Subcutaneous adipose tissue (tissue), 4 donors: ENCODE data around the gene SMARCA4. TPM values are rescaled to one million over a fixed set of nuclear protein-coding genes. Genes with fewer than 3 reads are reported as not detected.

Experiments used
- CTCF ChIP-seq: fragments of 450-650 bp; IDR thresholded peaks from one replicate; pipeline ENCODE4 v1.5.1; 2016; ENCODE audit warnings: low read depth, mild to moderate bottlenecking, control low read depth, antibody characterized with exemption, moderate library complexity
- small RNA-seq: library from RNA; depleted of rRNA; stranded (forward); fragments of <200 nt; gene quantifications from one replicate; pipeline ENCODE3, GENCODE V24; 2016
- total RNA-seq, 4 donors: library from RNA; depleted of rRNA; stranded (reverse); fragments of >200 nt; gene quantifications; one replicate each; pipeline ENCODE4 v1.1.0, GENCODE V29; 2016

The SMARCA4 gene
- total RNA-seq, 4 donors from 2014 or later, result 29.7 to 57.5 (median 39.1) TPM

DNA sequence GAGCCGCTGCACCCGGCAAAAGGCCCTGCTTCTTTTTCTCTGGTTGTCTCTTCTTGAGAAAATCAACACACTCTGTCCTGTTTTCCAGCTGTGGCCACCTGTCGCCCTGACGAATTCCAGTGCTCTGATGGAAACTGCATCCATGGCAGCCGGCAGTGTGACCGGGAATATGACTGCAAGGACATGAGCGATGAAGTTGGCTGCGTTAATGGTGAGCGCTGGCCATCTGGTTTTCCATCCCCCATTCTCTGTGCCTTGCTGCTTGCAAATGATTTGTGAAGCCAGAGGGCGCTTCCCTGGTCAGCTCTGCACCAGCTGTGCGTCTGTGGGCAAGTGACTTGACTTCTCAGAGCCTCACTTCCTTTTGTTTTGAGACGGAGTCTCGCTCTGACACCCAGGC, 145.6 kb downstream of the SMARCA4 start:
- TF ChIP-seq CTCF, result no peak

DNA sequence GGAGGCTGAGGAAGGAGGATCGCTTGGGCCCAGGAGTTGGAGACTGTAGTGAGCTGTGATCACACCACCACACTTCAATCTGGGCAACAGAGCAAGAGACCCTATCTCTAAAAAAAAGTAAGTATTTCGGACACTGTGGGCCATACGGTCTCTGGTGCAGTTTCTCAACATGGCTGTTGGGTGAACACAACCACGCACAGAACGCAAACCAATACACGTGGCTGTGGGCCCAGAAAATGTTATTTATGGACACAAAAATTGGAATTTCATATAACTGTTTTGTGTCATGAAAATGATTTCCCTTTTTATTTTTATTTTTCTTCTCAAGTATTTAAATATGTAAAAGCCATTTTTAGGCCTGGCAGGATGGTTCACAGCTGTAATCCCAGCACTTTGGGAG, 147.9 kb downstream of the SMARCA4 start:
- TF ChIP-seq CTCF, result no peak

DNA sequence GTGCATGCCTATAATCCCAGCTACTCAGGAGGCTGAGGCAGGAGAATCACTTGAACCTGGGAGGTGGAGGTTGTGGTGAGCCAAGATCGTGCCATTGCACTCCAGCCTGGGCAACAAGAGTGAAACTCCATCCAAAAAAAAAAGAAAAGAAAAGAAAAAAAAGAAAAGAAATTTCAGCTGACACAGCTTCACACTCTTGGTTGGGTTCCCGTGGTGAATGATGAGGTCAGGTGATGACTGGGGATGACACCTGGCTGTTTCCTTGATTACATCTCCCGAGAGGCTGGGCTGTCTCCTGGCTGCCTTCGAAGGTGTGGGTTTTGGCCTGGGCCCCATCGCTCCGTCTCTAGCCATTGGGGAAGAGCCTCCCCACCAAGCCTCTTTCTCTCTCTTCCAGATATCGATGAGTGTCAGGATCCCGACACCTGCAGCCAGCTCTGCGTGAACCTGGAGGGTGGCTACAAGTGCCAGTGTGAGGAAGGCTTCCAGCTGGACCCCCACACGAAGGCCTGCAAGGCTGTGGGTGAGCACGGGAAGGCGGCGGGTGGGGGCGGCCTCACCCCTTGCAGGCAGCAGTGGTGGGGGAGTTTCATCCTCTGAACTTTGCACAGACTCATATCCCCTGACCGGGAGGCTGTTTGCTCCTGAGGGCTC, 150.4 kb downstream of the SMARCA4 start:
- TF ChIP-seq CTCF, result no peak

GRCh38 chr19:11111771-11112144, 150.9 kb downstream of the SMARCA4 start:
- no peak for TF ChIP-seq CTCF

Small RNA genes lying within 50 kb of the gene (small RNA-seq; reads per million reads assigned to genes)
- gene RF02271 (not detected), gene RN7SL192P (not detected)

Other genes with a start within 250 kb of the SMARCA4 start
- 100 to 1,000 TPM in 1 of 4 donors, 10 to 100 TPM in 3; 63.9 to 140 (median 91.5) TPM for gene DNM2, start 243.0 kb upstream of the SMARCA4 start, total RNA-seq
- 10 to 100 TPM; 10.3 to 53.1 (median 34.4) TPM for gene TMED1, start 124.8 kb upstream of the SMARCA4 start, total RNA-seq
- gene C19orf38, start 112.6 kb upstream of the SMARCA4 start, total RNA-seq, result 10 to 100 TPM in 1 of 4 donors, 1 to 10 TPM in 1, under 1 TPM in 1, not detected in 1; 0.98 to 16.7 (median 5.1) TPM
- gene CARM1, start 89.5 kb upstream of the SMARCA4 start, total RNA-seq, result 10 to 100 TPM; 16.7 to 19.6 (median 18.4) TPM
- 10 to 100 TPM; 25.9 to 44.6 (median 35.6) TPM for gene YIPF2, start 32.4 kb upstream of the SMARCA4 start, total RNA-seq
- 10 to 100 TPM; 14.4 to 35.6 (median 20.9) TPM for gene TIMM29, start 32.2 kb upstream of the SMARCA4 start, total RNA-seq
- 10 to 100 TPM; 11.0 to 31.1 (median 23.3) TPM for gene LDLR, start 128.4 kb downstream of the SMARCA4 start, total RNA-seq
- 1 to 10 TPM; 1.3 to 5.1 (median 4.2) TPM for gene SPC24, start 194.8 kb downstream of the SMARCA4 start, total RNA-seq
- gene KANK2, start 236.5 kb downstream of the SMARCA4 start, total RNA-seq, result 100 to 1,000 TPM; 156 to 414 (median 327) TPM